HG03342 (cell line): Measurements from ENCODE around the gene CCDC169.
"Not testable (repeated sequence)": the region's sequence is repeated elsewhere in the genome, so short reads cannot be mapped to it uniquely, and the experiment has no call there.

Source experiments
- ATAC-seq: cut with Tn5 transposase; IDR thresholded peaks from one replicate; pipeline ENCODE4 v1.9.1; 2021; ENCODE audit warnings: mild to moderate bottlenecking, moderate library complexity; ENCODE audit not compliant: unreplicated experiment

The CCDC169 gene

DNA sequence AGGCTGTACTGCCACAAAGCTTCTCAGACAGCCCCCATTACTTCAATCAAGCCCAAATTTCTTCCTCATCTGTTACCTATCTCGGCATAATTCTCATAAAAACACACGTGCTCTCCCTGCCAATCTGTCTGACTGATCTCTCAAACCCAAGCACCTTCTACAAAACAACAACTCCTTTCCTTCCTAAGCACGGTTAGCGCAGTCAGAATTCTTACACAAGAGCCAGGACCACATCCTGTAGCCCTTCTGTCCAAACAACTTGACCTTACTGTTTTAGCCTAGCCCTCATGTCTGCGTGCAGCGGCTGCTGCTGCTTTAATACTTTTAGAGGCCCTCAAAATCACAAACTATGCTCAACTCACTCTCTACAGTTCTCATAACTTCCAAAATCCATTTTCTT lies 22.2 kb upstream of the CCDC169 start:
- not testable (repeated sequence) for ATAC-seq

DNA sequence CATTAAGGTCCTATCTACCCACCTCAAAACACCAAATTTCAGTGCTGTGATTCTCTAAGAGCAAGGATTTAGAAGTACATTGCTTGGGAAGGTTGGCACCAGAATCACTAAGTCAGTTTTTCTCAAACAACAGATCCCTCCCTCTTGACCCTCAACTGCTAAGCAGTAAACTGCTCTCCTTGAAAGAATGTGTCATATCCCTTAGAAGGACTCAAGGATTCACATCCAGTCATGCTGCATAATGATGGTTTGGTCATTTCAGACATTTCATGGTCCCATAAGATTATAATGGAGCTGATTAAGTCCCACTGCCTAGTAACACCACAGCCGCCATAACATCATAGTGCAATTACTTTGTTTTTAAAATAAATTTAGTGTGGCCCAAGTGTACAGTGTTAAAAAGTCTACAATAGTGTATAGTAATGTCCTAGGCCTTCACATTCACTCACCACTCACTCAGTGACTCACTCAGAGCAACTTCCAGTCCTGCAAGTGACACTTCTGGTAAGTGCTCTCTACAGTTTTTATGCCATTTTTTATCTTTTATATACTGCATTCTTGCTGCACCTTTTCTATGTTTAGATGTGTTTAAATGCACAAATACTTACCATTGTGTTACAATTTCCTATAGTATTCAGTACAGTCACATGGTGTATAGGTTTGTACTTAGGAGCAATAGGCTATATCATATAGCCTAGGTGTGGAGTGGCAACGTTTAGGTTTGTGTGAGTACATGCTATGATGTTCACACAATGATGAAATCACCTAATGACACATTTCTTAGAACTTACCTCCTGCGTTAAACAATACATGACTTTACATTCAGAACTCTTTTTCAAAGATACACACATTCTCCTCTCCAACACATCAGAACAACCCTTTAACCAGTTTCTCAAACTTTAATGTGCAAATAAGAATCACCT lies 15.7 kb upstream of the CCDC169 start:
- no peak for ATAC-seq

DNA sequence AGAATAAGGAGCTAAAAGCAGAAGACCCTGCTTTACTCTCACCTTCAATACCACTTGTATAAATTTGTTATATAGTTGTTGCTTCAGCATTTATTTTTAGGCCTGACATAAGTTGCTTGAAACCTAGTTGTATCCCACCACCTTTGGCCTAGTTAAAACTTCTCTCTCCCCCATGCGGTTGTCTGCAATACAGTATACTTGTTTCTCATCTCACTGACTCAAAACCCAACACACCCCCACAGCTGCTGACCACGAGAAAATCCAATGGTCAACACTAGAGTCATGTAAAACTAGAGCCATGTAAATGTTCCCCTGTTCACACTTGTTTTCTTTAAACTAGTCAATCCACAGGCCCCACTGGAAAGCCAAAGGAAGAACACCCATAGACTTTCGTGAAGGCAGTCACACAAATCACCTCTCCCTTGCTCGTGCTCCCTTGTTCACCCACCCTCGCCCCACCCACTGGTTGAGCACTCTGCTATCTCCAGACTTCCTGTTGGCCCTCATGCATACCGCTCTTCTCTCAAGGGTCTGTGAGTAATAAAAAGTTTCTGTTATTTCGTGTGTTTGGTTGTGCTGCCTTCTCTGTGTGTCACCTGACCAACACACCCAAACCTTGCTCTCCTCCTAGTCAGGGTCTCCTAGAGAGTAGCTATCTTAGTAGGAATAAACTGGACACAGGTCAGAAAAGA lies 12.9 kb upstream of the CCDC169 start:
- ATAC-seq = no peak

- no peak for ATAC-seq
Measured at GRCh38 chr13:36302289-36302688, 4.7 kb upstream of the CCDC169 start.

GRCh38 chr13:36299469-36299868 lies 1.9 kb upstream of the CCDC169 start:
- ATAC-seq = not testable (repeated sequence)

DNA sequence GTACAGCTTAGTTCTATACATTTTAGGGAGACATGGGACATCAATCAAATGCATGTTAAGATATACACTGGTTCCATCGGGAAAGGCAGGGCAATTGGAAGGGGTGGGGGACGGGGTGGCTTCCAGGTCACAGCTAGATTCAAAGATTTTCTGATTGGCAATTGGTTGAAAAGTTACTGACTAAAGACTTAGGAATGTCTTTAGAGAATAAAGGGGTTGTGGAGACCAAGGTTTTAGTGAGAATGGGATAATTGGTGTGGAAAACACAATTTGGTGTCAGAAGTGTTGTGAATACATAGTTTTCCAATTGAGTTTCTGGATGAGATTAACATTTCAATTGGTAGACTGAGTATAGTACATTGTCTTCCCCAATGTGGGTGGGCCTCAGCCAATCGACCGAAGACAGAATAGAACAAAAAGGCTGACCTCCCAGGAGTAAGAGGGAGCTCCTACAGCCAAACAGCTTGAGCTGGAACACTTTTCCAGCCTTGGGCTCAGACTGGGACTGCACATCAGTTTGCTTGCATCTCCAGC lies 988 bp upstream of the CCDC169 start:
- ATAC-seq = no peak

DNA sequence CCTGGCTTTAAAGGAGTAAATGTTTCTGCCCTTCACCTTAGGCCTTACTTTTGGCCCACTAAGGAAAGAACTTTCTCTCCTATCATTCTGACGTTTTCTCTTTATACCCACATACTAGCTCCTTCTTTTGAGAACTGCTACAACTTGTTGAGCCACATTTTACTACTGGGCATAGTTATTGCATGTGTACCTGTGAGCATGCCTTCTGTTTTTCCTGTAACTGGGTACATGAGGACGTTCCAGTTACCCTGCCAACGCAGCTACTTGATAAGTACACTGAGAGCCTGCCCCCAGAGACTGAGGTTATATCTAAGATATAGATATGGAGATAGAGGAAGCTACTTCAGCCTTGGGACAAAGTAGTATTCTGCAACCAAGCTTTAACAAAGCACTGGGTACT lies 3.5 kb downstream of the CCDC169 start:
- ATAC-seq = no peak

GRCh38 chr13:36293497-36293896 lies 4.1 kb downstream of the CCDC169 start:
- no peak for ATAC-seq

DNA sequence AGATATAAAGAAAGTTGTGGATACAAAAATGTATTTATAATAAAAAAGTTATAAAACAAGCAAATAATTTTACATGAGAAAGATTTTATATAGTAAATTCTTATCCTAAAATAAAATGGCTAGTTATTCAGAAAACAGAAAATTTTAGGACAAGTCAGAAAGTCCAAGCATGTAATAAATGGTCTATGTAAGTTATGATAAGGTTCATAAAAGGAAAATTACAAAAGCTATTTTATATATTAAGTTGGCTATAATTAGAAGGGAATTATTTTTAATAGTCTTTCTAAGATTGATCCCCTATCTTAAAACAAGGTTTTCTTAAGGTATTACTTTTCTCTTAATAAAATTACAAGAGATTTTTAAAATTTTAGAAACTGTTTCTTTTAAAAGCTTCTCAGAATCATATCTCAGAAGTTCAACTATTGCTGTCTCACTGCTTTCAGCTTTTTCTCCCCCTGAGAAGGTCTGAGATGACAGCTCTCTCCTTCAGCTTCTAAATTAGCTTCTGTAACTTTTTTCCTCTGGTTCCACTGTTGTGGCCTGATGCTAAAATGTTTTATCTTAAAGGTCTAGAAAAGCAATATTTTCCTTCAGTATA lies 8.7 kb downstream of the CCDC169 start:
- no peak for ATAC-seq

- ATAC-seq = no peak
Measured at GRCh38 chr13:36286006-36286405, 11.6 kb downstream of the CCDC169 start.

DNA sequence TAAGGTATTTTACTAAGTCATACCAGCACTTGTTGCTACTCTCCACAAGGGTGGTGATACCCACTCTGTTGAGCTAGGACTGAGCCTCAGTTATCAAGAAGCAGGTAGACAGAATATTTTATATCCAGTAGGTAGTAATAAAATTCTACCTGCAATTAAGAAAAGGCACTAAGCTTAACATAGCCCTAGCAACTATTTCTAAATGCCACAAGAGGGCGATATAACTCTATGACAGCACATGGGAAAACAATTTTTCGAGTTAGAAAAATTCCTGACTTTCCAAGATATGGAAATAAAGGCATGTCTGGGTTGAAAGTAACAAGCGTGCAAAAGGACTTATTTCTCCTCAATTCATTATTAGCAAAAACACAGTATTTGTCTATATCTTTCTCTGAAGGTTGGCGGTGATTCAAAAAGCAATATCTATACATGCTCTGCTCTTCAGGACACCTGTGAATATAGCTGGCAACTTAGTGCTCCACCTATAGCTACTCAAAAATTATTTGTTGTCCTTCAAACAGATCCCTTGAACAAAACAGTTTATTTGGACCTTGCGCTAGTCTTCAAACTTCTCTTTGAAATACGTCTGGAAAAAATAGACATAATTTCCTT lies 14.7 kb downstream of the CCDC169 start:
- no peak for ATAC-seq

- ATAC-seq = no peak
Measured at GRCh38 chr13:36275190-36276002, 22.2 kb downstream of the CCDC169 start.

DNA sequence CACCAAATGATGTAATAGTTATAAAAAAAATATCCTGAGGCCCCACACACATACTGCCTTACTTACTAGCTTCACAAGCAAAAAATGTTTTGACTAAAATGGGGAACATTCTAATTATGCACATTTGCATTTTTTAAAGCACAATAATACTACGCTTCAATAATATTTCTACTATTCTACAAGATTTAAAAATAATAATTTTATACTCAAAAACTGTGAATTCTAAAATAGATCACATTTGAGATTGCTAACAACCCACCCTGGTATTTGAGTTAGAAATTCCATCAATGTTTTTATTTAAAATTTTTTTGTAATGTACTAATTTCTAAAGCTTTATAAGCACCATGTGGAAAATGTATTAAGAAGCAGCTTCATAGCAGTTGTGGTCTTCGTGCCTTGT lies 24.2 kb downstream of the CCDC169 start:
- ATAC-seq = no peak

- ATAC-seq = no peak
Measured at GRCh38 chr13:36261976-36262375, 35.6 kb downstream of the CCDC169 start.

DNA sequence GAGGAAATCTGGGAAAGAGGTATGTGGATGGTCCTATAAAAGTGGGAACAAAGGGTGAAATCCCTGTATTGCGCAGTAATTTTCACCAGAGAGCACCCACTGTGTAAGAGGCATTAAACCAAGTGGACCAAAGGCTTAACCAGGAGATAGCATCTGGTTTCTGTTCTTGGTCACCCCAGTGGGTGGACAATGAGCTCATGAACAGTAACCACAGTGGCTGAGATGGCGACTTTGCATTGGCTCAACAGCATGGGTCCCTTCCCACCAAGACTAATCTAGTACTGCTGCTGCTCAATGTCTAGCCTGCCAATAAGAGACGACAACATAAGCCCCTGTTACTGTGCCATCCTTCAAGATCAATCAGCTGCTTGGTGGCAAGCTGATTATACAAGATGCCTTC lies 36.6 kb downstream of the CCDC169 start:
- ATAC-seq = no peak

GRCh38 chr13:36259361-36260137 lies 38.1 kb downstream of the CCDC169 start:
- no peak for ATAC-seq

DNA sequence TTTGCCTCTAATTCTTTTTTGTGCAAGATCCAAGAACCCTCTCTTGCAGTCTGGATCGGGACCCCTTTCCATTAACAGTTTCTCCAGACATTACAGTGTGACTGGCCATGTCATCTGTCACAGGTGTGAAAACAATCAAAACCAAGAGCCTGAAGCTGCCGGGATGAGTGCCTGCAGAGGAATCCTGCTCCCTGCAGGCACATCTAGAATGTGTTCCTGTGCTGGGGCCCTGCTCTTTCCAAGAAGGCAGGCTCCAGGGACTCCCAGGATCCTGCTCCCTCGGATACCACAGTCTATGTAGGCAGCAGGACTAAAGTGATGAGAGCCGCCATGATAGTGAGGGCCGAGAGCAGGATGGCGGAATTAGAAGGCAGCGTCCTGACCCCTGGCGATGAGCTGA lies 38.8 kb downstream of the CCDC169 start:
- no peak for ATAC-seq

- peak; percentile 51 for ATAC-seq
Measured at GRCh38 chr13:36251526-36251925, 46.1 kb downstream of the CCDC169 start.

DNA sequence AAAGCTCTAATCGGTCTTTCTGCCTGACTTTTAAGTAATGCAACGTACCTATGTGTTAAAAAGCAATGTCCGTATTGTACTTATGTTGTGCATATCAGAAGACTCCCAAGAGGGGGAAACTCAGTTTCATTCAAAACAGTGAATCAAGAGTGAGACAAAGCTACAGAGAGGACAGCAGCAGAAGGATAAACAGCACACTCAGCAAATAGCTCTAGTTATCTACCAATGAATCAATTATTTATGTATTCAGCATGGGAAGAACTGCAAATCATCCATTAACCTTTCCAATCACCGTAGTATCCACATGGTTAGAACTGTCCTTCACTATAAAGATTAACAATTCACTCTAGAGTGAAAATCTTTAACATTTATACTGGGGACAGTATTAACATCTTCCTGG lies 46.6 kb downstream of the CCDC169 start:
- ATAC-seq = no peak

DNA sequence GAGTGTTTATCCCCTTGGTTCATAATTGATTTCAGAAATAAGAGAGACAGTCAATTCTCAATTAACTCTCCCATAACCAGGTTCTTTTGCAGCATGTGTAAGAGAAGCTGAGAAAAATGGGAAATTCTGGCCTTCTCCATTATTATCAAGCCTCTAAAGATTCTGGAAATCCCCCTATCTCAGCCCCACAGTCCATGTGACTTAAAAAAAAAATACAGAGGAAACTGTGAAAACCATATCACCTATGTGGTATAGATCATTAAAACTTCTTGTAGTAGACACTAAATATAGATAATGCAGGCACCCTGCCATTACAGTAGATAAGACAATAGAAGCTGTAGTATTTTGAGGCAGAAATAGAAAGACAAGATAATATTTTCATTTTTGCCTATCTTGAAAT lies 48.9 kb downstream of the CCDC169 start:
- no peak for ATAC-seq
